ENCODE data around the gene CA9.

Gene CA9

DNA sequence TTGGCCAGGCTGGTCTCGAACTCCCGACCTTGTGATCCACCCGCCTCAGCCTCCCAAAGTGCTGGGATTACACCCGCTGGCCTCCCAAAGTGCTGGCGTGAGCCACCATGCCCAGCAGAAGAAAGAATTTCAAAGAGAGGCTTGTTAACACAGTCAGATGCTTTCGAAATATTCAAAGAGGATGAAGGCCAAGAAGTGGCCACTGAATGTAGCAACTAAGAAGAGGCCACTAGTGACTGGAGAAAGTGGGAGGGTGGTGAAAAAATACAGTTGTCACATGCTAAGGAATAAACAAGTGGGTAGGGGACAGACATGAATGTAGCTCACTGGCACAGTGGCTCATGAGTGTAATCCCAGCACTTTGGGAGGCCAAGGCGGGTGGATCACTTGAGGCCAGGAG is 29.0 kb downstream of the CA9 start:
- no peaks in the 10 kb centered on the region for H3K79me2 ChIP-seq (ENCODE audit: control insufficient read depth, insufficient read depth, low read length)
- no peak overlapping the region for H3K4me3 ChIP-seq (ENCODE audit: low read length)
- no peaks in the 10 kb centered on the region for H3K4me1 ChIP-seq (ENCODE audit: control insufficient read depth, low read depth, low read length)
- DNase-seq = no peak
- no peak overlapping the region for H3K23ac ChIP-seq (ENCODE audit: low read length)
- H3K79me1 ChIP-seq (ENCODE audit: low read length) = no peaks in the 10 kb centered on the region
- H2AK5ac ChIP-seq (ENCODE audit: low read length) = no peak overlapping the region
- no peak overlapping the region for H3K18ac ChIP-seq (ENCODE audit: low read length)
- no peak overlapping the region for H4K8ac ChIP-seq (ENCODE audit: low read depth, low read length)
- peaks cover 58% of the 10 kb centered on the region for H3K36me3 ChIP-seq (ENCODE audit: control insufficient read depth, insufficient read depth, low read length)
- no peak overlapping the region for H2BK15ac ChIP-seq (replicated peaks; ENCODE audit: low read depth)
- no peak overlapping the region for H2BK120ac ChIP-seq (ENCODE audit: low read depth, low read length)
- WGBS (ENCODE audit: extremely low coverage, insufficient coverage, low lambda C conversion rate) = no CpG with 5 or more reads among the region's 7 CpGs
- no peak overlapping the region for H3K4ac ChIP-seq (ENCODE audit: low read depth, low read length)
- no peak overlapping the region for H3K4me2 ChIP-seq (ENCODE audit: low read length)
- no peak overlapping the region for H2BK5ac ChIP-seq (ENCODE audit: low read length)
- no peak overlapping the region for H4K5ac ChIP-seq (ENCODE audit: low read length)
- no peaks in the 10 kb centered on the region for H3K27me3 ChIP-seq (ENCODE audit: insufficient read depth, low read length, poor library complexity)
- no peak overlapping the region for H3K9ac ChIP-seq (ENCODE audit: low read length)
- no peak overlapping the region for H3K56ac ChIP-seq (ENCODE audit: low read length)
- no peak overlapping the region for H3K27ac ChIP-seq (ENCODE audit: low read depth, low read length)

DNA sequence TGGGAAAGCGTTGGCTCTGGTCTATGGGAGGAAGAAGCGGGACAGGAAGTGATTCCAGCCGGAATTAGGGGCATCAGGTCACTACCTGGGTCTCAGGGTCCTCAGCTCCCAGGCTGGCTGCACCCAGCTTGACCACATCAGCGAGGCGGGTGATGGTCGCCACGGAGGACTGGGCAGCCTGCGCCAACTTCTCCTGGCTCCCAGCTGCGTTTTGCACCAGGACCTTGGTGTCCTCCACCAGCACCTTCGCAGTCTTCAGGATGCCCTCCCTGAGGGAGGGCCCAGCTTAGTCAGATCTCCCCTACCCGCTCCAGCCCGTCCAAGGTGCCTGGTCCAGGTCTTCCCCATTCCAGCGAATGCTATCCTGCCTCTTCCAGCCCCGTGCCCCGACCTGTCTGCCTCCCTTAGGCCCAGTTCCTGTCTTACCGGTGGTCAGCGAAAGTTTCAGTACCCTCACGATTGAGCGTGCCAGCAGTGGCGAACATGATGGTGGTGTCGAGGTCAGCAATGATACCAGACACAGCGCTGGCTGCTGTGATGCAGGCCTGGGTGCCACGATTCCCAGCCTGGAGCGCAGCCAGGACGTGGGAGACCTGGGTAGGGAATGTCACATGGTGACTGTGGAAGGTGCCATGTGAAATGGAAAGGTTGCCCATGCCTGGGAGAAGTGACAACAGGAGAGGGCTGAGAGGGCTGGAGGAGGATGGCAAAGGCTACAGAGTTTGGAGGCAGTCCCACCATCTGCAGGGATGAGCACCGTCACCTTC is 30.4 kb downstream of the CA9 start:
- no peaks in the 10 kb centered on the region for H3K4me1 ChIP-seq (ENCODE audit: control insufficient read depth, low read depth, low read length)
- no peaks in the 10 kb centered on the region for H3K79me1 ChIP-seq (ENCODE audit: low read length)
- H3K36me3 ChIP-seq (ENCODE audit: control insufficient read depth, insufficient read depth, low read length) = peaks cover 53% of the 10 kb centered on the region
- no peak overlapping the region for H2BK5ac ChIP-seq (ENCODE audit: low read length)
- H4K8ac ChIP-seq (ENCODE audit: low read depth, low read length) = no peak overlapping the region
- H3K4me2 ChIP-seq (ENCODE audit: low read length) = no peak overlapping the region
- H3K27me3 ChIP-seq (ENCODE audit: insufficient read depth, low read length, poor library complexity) = no peaks in the 10 kb centered on the region
- no peak overlapping the region for H3K4ac ChIP-seq (ENCODE audit: low read depth, low read length)
- H3K56ac ChIP-seq (ENCODE audit: low read length) = no peak overlapping the region
- no peak overlapping the region for H2BK15ac ChIP-seq (replicated peaks; ENCODE audit: low read depth)
- no peak overlapping the region for H3K23ac ChIP-seq (ENCODE audit: low read length)
- no CpG with 5 or more reads among the region's 26 CpGs for WGBS (ENCODE audit: extremely low coverage, insufficient coverage, low lambda C conversion rate)
- no peaks in the 10 kb centered on the region for H3K79me2 ChIP-seq (ENCODE audit: control insufficient read depth, insufficient read depth, low read length)
- no peak overlapping the region for H3K18ac ChIP-seq (ENCODE audit: low read length)
- H4K5ac ChIP-seq (ENCODE audit: low read length) = no peak overlapping the region
- no peak for DNase-seq
- no peak overlapping the region for H3K4me3 ChIP-seq (ENCODE audit: low read length)
- no peak overlapping the region for H2BK120ac ChIP-seq (ENCODE audit: low read depth, low read length)
- no peak overlapping the region for H3K27ac ChIP-seq (ENCODE audit: low read depth, low read length)
- no peak overlapping the region for H3K9ac ChIP-seq (ENCODE audit: low read length)
- H2AK5ac ChIP-seq (ENCODE audit: low read length) = no peak overlapping the region

DNA sequence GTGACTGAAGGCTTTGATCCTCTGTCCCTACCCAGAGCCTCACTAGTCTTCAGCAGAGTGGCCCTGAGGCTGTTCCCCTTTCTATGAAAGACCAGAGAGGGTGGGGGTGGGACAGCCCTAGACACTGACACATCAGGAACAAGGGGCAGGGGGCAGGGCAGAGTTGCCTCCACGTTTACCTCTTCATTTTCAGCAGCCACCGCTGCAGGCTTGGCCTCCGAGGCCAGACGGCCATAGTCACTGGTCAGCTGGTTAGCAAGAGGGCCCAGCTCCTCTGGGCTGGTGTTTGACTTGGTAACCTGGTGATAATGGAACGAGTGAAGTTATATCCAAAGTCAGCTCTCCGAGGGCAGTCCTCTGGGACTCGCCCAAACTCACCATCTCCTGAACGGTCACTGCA is 31.6 kb downstream of the CA9 start:
- WGBS (ENCODE audit: extremely low coverage, insufficient coverage, low lambda C conversion rate) = no CpG with 5 or more reads among the region's 8 CpGs
- no peak overlapping the region for H4K8ac ChIP-seq (ENCODE audit: low read depth, low read length)

DNA sequence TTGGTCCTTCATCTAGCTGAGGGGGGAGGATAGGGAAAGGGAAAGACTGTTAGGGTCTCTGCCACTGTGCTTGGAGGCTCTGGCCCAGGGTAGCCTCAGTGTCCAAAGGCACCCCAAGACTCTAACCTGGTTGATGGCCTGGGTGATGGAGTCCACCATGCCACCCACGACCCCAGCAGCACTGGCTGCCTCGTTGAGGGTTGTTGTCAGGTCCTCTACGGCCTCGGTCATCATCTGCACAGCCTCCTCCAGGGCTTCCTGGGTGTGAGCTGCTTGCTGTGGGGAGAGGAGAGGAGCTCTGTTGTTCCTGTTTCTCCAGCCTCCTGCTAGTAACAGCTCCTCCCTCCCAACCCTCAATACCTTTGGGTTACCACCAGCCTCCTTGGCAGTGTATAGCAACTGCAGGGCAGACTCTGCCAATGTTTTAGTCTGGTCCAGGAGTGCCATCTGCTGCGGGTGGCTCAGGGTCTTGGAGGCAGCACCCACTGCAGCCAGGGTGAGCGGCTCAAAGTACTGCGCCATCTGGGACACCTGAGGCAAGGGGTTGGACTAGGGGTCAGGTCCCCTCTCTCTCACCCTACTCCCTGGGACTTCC is 32.2 kb downstream of the CA9 start:
- no peak overlapping the region for H3K23ac ChIP-seq (ENCODE audit: low read length)
- H2BK15ac ChIP-seq (replicated peaks; ENCODE audit: low read depth) = no peak overlapping the region
- no peaks in the 10 kb centered on the region for H3K27me3 ChIP-seq (ENCODE audit: insufficient read depth, low read length, poor library complexity)
- no peak overlapping the region for H4K5ac ChIP-seq (ENCODE audit: low read length)
- DNase-seq = no peak
- no peak overlapping the region for H3K56ac ChIP-seq (ENCODE audit: low read length)
- H3K18ac ChIP-seq (ENCODE audit: low read length) = no peak overlapping the region
- no peak overlapping the region for H3K27ac ChIP-seq (ENCODE audit: low read depth, low read length)
- H4K8ac ChIP-seq (ENCODE audit: low read depth, low read length) = no peak overlapping the region
- H2BK5ac ChIP-seq (ENCODE audit: low read length) = no peak overlapping the region
- H3K79me2 ChIP-seq (ENCODE audit: control insufficient read depth, insufficient read depth, low read length) = no peaks in the 10 kb centered on the region
- H3K36me3 ChIP-seq (ENCODE audit: control insufficient read depth, insufficient read depth, low read length) = peaks cover 47% of the 10 kb centered on the region
- no peak overlapping the region for H2AK5ac ChIP-seq (ENCODE audit: low read length)
- no peak overlapping the region for H3K4ac ChIP-seq (ENCODE audit: low read depth, low read length)
- H3K4me2 ChIP-seq (ENCODE audit: low read length) = no peak overlapping the region
- no peaks in the 10 kb centered on the region for H3K79me1 ChIP-seq (ENCODE audit: low read length)
- H3K9ac ChIP-seq (ENCODE audit: low read length) = no peak overlapping the region
- no peaks in the 10 kb centered on the region for H3K4me1 ChIP-seq (ENCODE audit: control insufficient read depth, low read depth, low read length)
- no peak overlapping the region for H2BK120ac ChIP-seq (ENCODE audit: low read depth, low read length)
- H3K4me3 ChIP-seq (ENCODE audit: low read length) = no peak overlapping the region
- WGBS (ENCODE audit: extremely low coverage, insufficient coverage, low lambda C conversion rate) = no CpG with 5 or more reads among the region's 7 CpGs

More for the DNA sequence above, 31.6 kb downstream of the CA9 start:
- Histone ChIP-seq H3K4me1 (ENCODE audit: control insufficient read depth, low read depth, low read length) (no peaks in the 10 kb centered on the region), H3K4me3 (ENCODE audit: low read length) (no peak overlapping the region), H3K27ac (ENCODE audit: low read depth, low read length) (no peak overlapping the region), H3K79me2 (ENCODE audit: control insufficient read depth, insufficient read depth, low read length) (no peaks in the 10 kb centered on the region), H2BK120ac (ENCODE audit: low read depth, low read length) (no peak overlapping the region), H3K23ac (ENCODE audit: low read length) (no peak overlapping the region), H2BK5ac (ENCODE audit: low read length) (no peak overlapping the region), H3K4ac (ENCODE audit: low read depth, low read length) (no peak overlapping the region), H2BK15ac (replicated peaks; ENCODE audit: low read depth) (no peak overlapping the region), H3K56ac (ENCODE audit: low read length) (no peak overlapping the region), H3K79me1 (ENCODE audit: low read length) (no peaks in the 10 kb centered on the region), H3K27me3 (ENCODE audit: insufficient read depth, low read length, poor library complexity) (no peaks in the 10 kb centered on the region), H2AK5ac (ENCODE audit: low read length) (no peak overlapping the region), H3K9ac (ENCODE audit: low read length) (no peak overlapping the region), H3K18ac (ENCODE audit: low read length) (no peak overlapping the region), H3K4me2 (ENCODE audit: low read length) (no peak overlapping the region), H3K36me3 (ENCODE audit: control insufficient read depth, insufficient read depth, low read length) (peaks cover 47% of the 10 kb centered on the region), H4K5ac (ENCODE audit: low read length) (no peak overlapping the region)
- no peak for DNase-seq

DNA sequence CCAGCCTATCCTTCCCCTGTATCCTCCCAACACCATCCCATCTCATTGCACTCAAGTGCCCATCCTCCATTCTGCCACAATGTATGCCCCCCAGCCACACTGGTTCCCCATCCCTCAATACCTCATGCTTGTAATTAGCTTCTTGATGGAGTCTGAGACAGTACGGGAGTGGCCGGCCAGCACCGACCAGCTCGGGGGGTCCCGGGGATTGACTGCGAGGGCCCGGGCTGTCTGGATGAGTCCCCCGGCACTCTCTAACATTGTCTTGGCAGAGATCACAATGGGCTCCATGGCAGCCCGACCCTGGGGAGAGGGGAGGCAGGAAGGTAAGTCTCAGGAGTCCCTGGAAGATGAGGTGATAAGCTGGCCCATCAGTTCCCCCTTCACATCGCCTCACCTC is 33.2 kb downstream of the CA9 start:
- Histone ChIP-seq H4K5ac (ENCODE audit: low read length) (no peak overlapping the region), H3K56ac (ENCODE audit: low read length) (no peak overlapping the region), H2BK5ac (ENCODE audit: low read length) (no peak overlapping the region), H4K8ac (ENCODE audit: low read depth, low read length) (no peak overlapping the region), H3K27me3 (ENCODE audit: insufficient read depth, low read length, poor library complexity) (no peaks in the 10 kb centered on the region), H3K4me1 (ENCODE audit: control insufficient read depth, low read depth, low read length) (no peaks in the 10 kb centered on the region), H3K79me1 (ENCODE audit: low read length) (no peaks in the 10 kb centered on the region), H3K4me3 (ENCODE audit: low read length) (no peak overlapping the region), H3K23ac (ENCODE audit: low read length) (no peak overlapping the region), H2AK5ac (ENCODE audit: low read length) (no peak overlapping the region), H2BK15ac (replicated peaks; ENCODE audit: low read depth) (no peak overlapping the region), H2BK120ac (ENCODE audit: low read depth, low read length) (no peak overlapping the region), H3K9ac (ENCODE audit: low read length) (no peak overlapping the region), H3K18ac (ENCODE audit: low read length) (no peak overlapping the region), H3K4me2 (ENCODE audit: low read length) (no peak overlapping the region), H3K36me3 (ENCODE audit: control insufficient read depth, insufficient read depth, low read length) (peaks cover 46% of the 10 kb centered on the region), H3K4ac (ENCODE audit: low read depth, low read length) (no peak overlapping the region), H3K79me2 (ENCODE audit: control insufficient read depth, insufficient read depth, low read length) (no peaks in the 10 kb centered on the region), H3K27ac (ENCODE audit: low read depth, low read length) (no peak overlapping the region)
- DNase-seq = no peak
- WGBS (ENCODE audit: extremely low coverage, insufficient coverage, low lambda C conversion rate) = no CpG with 5 or more reads among the region's 10 CpGs

Measured in mesendoderm (in vitro differentiated cells).